Measurements from ENCODE around the gene VWA5B2. TPM values are rescaled to one million over a fixed set of nuclear protein-coding genes. Genes with fewer than 3 reads are reported as not detected.

Gene VWA5B2
- polyA plus RNA-seq, 1 donor from 2014 or later, result 0.33 TPM

DNA sequence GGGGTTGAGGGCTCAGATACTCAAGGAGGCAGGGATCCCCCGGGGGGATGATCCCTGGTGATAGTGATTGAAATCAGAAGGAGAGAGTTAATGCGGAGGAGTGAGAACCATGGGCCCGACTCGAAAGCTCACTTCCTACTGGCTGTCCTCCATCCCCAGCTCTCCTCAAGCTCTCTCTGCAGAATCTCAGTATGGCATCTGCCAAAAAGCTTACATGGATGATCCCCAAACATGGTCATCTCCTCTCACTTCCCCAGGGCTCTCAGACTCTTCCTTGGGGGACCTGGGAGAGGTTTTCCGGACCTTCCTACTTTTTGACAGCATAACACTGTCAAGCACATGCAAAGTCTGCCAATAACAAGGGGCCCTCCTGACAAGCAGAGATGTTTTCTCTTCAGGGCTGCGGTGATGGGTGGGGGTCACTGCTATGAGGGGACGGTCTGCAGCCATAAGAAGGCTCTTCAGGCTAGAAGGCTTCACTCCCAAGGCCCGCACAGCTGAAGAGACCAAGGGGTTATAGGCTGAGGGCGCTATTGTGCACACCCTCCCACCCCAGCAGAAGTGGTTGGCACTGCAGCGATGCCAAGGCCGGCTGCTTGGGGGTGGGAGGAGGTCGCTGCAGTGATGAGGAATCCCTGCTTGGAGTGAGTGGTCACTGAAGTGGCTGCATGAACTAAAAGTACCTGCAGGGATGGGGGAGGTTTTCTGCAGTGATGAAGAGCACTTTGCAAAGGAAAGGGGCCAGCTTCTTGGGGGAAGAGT lies 828 bp upstream of the VWA5B2 start:
- no peak overlapping the region for H2AFZ ChIP-seq (ENCODE audit: low read depth, low read length)
- H3K9me3 ChIP-seq (ENCODE audit: low read length), result no peaks in the 10 kb centered on the region
- H3K36me3 ChIP-seq (ENCODE audit: insufficient read depth, low read length), result no peaks in the 10 kb centered on the region
- peak overlapping the region; percentile 76 for H3K4me3 ChIP-seq (ENCODE audit: low read length)
- no peak overlapping the region for H3K9ac ChIP-seq (ENCODE audit: low read length)
- no peak overlapping the region for H3K27ac ChIP-seq (ENCODE audit: low read length)
- H3K27me3 ChIP-seq (ENCODE audit: insufficient read depth, low read depth, low read length), result peaks cover 68% of the 10 kb centered on the region
- no peaks in the 10 kb centered on the region for H3F3A ChIP-seq (ENCODE audit: insufficient read depth, low read length, poor library complexity, severe bottlenecking)
- H3K4me2 ChIP-seq (ENCODE audit: low read length), result no peak overlapping the region
- TF ChIP-seq POLR2AphosphoS5 (IDR thresholded peaks at IDR 0.05) (no peak), MXI1 (conservative IDR thresholded peaks at IDR 0.05; ENCODE audit: poor library complexity, severe bottlenecking) (no peak), SMC3 (conservative IDR thresholded peaks at IDR 0.05; ENCODE audit: poor library complexity) (no peak), RAD21 (conservative IDR thresholded peaks at IDR 0.05) (no peak), TAF1 (IDR thresholded peaks at IDR 0.05; ENCODE audit: low read depth) (no peak), EP300 (conservative IDR thresholded peaks at IDR 0.05; ENCODE audit: poor library complexity, severe bottlenecking) (no peak), EZH2 (IDR thresholded peaks at IDR 0.05; ENCODE audit: borderline replicate concordance, insufficient read depth, low read length, poor library complexity, severe bottlenecking) (no peak)
- TF ChIP-seq, protein P1, sequence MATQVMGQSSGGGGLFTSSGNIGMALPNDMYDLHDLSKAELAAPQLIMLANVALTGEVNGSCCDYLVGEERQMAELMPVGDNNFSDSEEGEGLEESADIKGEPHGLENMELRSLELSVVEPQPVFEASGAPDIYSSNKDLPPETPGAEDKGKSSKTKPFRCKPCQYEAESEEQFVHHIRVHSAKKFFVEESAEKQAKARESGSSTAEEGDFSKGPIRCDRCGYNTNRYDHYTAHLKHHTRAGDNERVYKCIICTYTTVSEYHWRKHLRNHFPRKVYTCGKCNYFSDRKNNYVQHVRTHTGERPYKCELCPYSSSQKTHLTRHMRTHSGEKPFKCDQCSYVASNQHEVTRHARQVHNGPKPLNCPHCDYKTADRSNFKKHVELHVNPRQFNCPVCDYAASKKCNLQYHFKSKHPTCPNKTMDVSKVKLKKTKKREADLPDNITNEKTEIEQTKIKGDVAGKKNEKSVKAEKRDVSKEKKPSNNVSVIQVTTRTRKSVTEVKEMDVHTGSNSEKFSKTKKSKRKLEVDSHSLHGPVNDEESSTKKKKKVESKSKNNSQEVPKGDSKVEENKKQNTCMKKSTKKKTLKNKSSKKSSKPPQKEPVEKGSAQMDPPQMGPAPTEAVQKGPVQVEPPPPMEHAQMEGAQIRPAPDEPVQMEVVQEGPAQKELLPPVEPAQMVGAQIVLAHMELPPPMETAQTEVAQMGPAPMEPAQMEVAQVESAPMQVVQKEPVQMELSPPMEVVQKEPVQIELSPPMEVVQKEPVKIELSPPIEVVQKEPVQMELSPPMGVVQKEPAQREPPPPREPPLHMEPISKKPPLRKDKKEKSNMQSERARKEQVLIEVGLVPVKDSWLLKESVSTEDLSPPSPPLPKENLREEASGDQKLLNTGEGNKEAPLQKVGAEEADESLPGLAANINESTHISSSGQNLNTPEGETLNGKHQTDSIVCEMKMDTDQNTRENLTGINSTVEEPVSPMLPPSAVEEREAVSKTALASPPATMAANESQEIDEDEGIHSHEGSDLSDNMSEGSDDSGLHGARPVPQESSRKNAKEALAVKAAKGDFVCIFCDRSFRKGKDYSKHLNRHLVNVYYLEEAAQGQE (IDR thresholded peaks at IDR 0.05; ENCODE audit: borderline replicate concordance), result no peak
- TF ChIP-seq, protein P2, sequence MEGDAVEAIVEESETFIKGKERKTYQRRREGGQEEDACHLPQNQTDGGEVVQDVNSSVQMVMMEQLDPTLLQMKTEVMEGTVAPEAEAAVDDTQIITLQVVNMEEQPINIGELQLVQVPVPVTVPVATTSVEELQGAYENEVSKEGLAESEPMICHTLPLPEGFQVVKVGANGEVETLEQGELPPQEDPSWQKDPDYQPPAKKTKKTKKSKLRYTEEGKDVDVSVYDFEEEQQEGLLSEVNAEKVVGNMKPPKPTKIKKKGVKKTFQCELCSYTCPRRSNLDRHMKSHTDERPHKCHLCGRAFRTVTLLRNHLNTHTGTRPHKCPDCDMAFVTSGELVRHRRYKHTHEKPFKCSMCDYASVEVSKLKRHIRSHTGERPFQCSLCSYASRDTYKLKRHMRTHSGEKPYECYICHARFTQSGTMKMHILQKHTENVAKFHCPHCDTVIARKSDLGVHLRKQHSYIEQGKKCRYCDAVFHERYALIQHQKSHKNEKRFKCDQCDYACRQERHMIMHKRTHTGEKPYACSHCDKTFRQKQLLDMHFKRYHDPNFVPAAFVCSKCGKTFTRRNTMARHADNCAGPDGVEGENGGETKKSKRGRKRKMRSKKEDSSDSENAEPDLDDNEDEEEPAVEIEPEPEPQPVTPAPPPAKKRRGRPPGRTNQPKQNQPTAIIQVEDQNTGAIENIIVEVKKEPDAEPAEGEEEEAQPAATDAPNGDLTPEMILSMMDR (IDR thresholded peaks at IDR 0.05; ENCODE audit: poor library complexity, severe bottlenecking), result no peak
- no peaks in the 10 kb centered on the region for H3K79me2 ChIP-seq (replicated peaks; ENCODE audit: insufficient read depth, low read length)
- H3K9me2 ChIP-seq (ENCODE audit: insufficient read depth, low read length), result no peaks in the 10 kb centered on the region
- no peaks in the 10 kb centered on the region for H4K20me1 ChIP-seq (ENCODE audit: insufficient read depth)

DNA sequence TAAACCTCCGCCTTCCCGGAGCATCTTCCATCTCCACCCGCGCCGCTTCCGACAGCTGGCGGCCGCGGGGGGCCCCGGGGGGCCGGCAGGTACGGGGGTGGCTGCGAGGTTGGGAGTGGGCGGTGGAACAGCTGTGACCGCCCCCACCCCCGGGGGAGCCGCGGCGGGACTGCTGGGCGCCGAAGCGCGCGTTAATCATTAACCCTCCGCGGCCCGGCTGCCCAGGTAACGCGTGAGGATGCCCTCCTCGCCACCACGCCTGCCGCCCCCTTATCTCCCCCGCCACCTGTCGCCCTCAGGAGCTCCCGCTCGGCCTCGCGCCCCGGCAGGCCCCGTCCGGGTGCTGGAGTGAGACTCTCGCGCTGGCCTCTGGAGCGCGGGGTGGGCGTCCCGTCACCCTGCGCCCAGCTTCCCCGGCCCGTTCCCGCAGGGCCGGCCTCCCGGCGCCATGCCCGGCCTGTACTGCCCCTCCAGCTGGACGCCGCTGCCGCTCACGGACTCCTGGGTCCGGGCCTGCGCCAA lies 757 bp downstream of the VWA5B2 start:
- H2AFZ ChIP-seq (ENCODE audit: low read depth, low read length), result no peak overlapping the region

More for the DNA sequence above, 757 bp downstream of the VWA5B2 start:
- Histone ChIP-seq H3K4me3 (ENCODE audit: low read length) (peak overlapping the region; percentile 76), H3K27ac (ENCODE audit: low read length) (no peak overlapping the region), H3K27me3 (ENCODE audit: insufficient read depth, low read depth, low read length) (peaks cover 74% of the 10 kb centered on the region), H4K20me1 (ENCODE audit: insufficient read depth) (no peaks in the 10 kb centered on the region), H3K79me2 (replicated peaks; ENCODE audit: insufficient read depth, low read length) (no peaks in the 10 kb centered on the region), H3F3A (ENCODE audit: insufficient read depth, low read length, poor library complexity, severe bottlenecking) (no peaks in the 10 kb centered on the region), H3K9me2 (ENCODE audit: insufficient read depth, low read length) (no peaks in the 10 kb centered on the region), H3K36me3 (ENCODE audit: insufficient read depth, low read length) (no peaks in the 10 kb centered on the region), H3K9ac (ENCODE audit: low read length) (peak overlapping the region; percentile 44), H3K4me2 (ENCODE audit: low read length) (peak overlapping the region; percentile 51), H3K9me3 (ENCODE audit: low read length) (no peaks in the 10 kb centered on the region)
- TF ChIP-seq TAF1 (IDR thresholded peaks at IDR 0.05; ENCODE audit: low read depth) (no peak), SMC3 (conservative IDR thresholded peaks at IDR 0.05; ENCODE audit: poor library complexity) (no peak), EZH2 (IDR thresholded peaks at IDR 0.05; ENCODE audit: borderline replicate concordance, insufficient read depth, low read length, poor library complexity, severe bottlenecking) (no peak), POLR2AphosphoS5 (IDR thresholded peaks at IDR 0.05) (no peak), EP300 (conservative IDR thresholded peaks at IDR 0.05; ENCODE audit: poor library complexity, severe bottlenecking) (no peak), MXI1 (conservative IDR thresholded peaks at IDR 0.05; ENCODE audit: poor library complexity, severe bottlenecking) (no peak), RAD21 (conservative IDR thresholded peaks at IDR 0.05) (no peak)
- TF ChIP-seq, protein P2 (IDR thresholded peaks at IDR 0.05; ENCODE audit: poor library complexity, severe bottlenecking), result no peak
- TF ChIP-seq, protein P1 (IDR thresholded peaks at IDR 0.05; ENCODE audit: borderline replicate concordance), result no peak

Measured in neural cell (in vitro differentiated cells).